SJSA1 (cell line): Measurements from ENCODE around the gene SLC11A1. TPM values are rescaled to one million over a fixed set of nuclear protein-coding genes. Genes with fewer than 3 reads are reported as not detected.
A peak's percentile ranks its signal among the peaks of the same experiment; 100 is the strongest.

Experiments
- DNase-seq, 2 experiments: peaks; one replicate each; pipeline ENCODE4 v3.0.0-alpha.2; 2015 to 2020; ENCODE audit warnings: low spot score in 2 of 2, low read depth in 1 of 2
- H3K27ac ChIP-seq: fragments of 250-450 bp; sonication (Bioruptor Pico); 2 replicates; pipeline ENCODE4 v1.5.1; 2020; ENCODE audit warnings: mild to moderate bottlenecking, moderate library complexity
- H3K27me3 ChIP-seq: fragments of 250-450 bp; sonication (Bioruptor Pico); replicated peaks from 2 replicates; pipeline ENCODE4 v1.5.1; 2020; ENCODE audit warnings: mild to moderate bottlenecking, moderate library complexity
- H3K36me3 ChIP-seq: fragments of 250-450 bp; sonication (Bioruptor Pico); 2 replicates; pipeline ENCODE4 v1.5.1; 2020; ENCODE audit warnings: mild to moderate bottlenecking
- H3K4me1 ChIP-seq: fragments of 250-450 bp; sonication (Bioruptor Pico); replicated peaks from 2 replicates; pipeline ENCODE4 v1.6.1; 2021; ENCODE audit warnings: mild to moderate bottlenecking
- H3K4me3 ChIP-seq: fragments of 250-450 bp; sonication (Bioruptor Pico); 2 replicates; pipeline ENCODE4 v1.5.1; 2020; ENCODE audit warnings: mild to moderate bottlenecking
- H3K9me3 ChIP-seq: fragments of 250-450 bp; sonication (Bioruptor Pico); replicated peaks from 2 replicates; pipeline ENCODE4 v1.5.1; 2020; ENCODE audit warnings: mild to moderate bottlenecking
- total RNA-seq: library from RNA; depleted of rRNA; stranded (reverse); fragments of >200 nt; shearing (Covaris generic); gene quantifications from 2 replicates; pipeline ENCODE4 v1.2.3, GENCODE V29; 2014

SLC11A1 gene
- total RNA-seq, 1 experiment from 2014 or later = 0.05 TPM

- H3K27me3 ChIP-seq = 0 out of 2 replicates have a peak, but pooled peaks cover 2% of the 10 kb centered on the region
- no peak overlapping the region for H3K27ac ChIP-seq
- H3K4me3 ChIP-seq = no peak overlapping the region
- peaks cover 9% of the 10 kb centered on the region for H3K9me3 ChIP-seq
- peaks cover 6% of the 10 kb centered on the region; the same call in 1 of the 2 replicates for H3K4me1 ChIP-seq
- H3K36me3 ChIP-seq = no peaks in the 10 kb centered on the region
- no peak for DNase-seq
Measured at GRCh38 chr2:218371983-218372350, 10.1 kb upstream of the SLC11A1 start.

- H3K27ac ChIP-seq = no peak overlapping the region
- no peaks in the 10 kb centered on the region for H3K9me3 ChIP-seq
- no peak for DNase-seq
- H3K4me1 ChIP-seq = no peaks in the 10 kb centered on the region
- no peaks in the 10 kb centered on the region for H3K36me3 ChIP-seq
- no peaks in the 10 kb centered on the region for H3K27me3 ChIP-seq
- no peak overlapping the region for H3K4me3 ChIP-seq
Measured at GRCh38 chr2:218374795-218375194, 7.3 kb upstream of the SLC11A1 start.

- Histone ChIP-seq H3K27me3 (no peaks in the 10 kb centered on the region), H3K4me3 (no peak overlapping the region), H3K4me1 (no peaks in the 10 kb centered on the region), H3K27ac (no peak overlapping the region), H3K9me3 (no peaks in the 10 kb centered on the region), H3K36me3 (no peaks in the 10 kb centered on the region)
- DNase-seq = no peak
Measured at GRCh38 chr2:218375212-218375611, 6.9 kb upstream of the SLC11A1 start.

- Histone ChIP-seq H3K27ac (no peak overlapping the region), H3K4me1 (no peaks in the 10 kb centered on the region), H3K4me3 (no peak overlapping the region), H3K27me3 (no peaks in the 10 kb centered on the region), H3K9me3 (no peaks in the 10 kb centered on the region), H3K36me3 (no peaks in the 10 kb centered on the region)
- DNase-seq = no peak
Measured at GRCh38 chr2:218378053-218378452, 4.0 kb upstream of the SLC11A1 start.

GRCh38 chr2:218382785-218383184 is 712 bp downstream of the SLC11A1 start:
- peaks cover 10% of the 10 kb centered on the region for H3K4me1 ChIP-seq
- no peaks in the 10 kb centered on the region for H3K36me3 ChIP-seq
- H3K27me3 ChIP-seq = no peaks in the 10 kb centered on the region
- no peak for DNase-seq
- H3K4me3 ChIP-seq = no peak overlapping the region
- H3K9me3 ChIP-seq = no peaks in the 10 kb centered on the region
- H3K27ac ChIP-seq = no peak overlapping the region

- DNase-seq = no peak
- Histone ChIP-seq H3K27ac (no peak overlapping the region), H3K9me3 (no peaks in the 10 kb centered on the region)
Measured at GRCh38 chr2:218383892-218384519, 1.9 kb downstream of the SLC11A1 start.

GRCh38 chr2:218384975-218385374 is 2.9 kb downstream of the SLC11A1 start:
- Histone ChIP-seq H3K27ac (no peak overlapping the region), H3K36me3 (no peaks in the 10 kb centered on the region), H3K4me3 (no peak overlapping the region), H3K4me1 (peaks cover 12% of the 10 kb centered on the region), H3K27me3 (no peaks in the 10 kb centered on the region), H3K9me3 (no peaks in the 10 kb centered on the region)
- DNase-seq = no peak

More at GRCh38 chr2:218383892-218384519, 1.9 kb downstream of the SLC11A1 start:
- Histone ChIP-seq H3K4me3 (no peak overlapping the region), H3K4me1 (peaks cover 12% of the 10 kb centered on the region), H3K36me3 (no peaks in the 10 kb centered on the region), H3K27me3 (no peaks in the 10 kb centered on the region)

- Histone ChIP-seq H3K36me3 (no peaks in the 10 kb centered on the region), H3K27ac (no peak overlapping the region), H3K4me3 (no peak overlapping the region), H3K9me3 (no peaks in the 10 kb centered on the region), H3K4me1 (peaks cover 12% of the 10 kb centered on the region), H3K27me3 (no peaks in the 10 kb centered on the region)
- no peak for DNase-seq
Measured at GRCh38 chr2:218386505-218387368, 4.7 kb downstream of the SLC11A1 start.

GRCh38 chr2:218387369-218388194 is 5.5 kb downstream of the SLC11A1 start:
- no peaks in the 10 kb centered on the region for H3K27me3 ChIP-seq
- peaks cover 12% of the 10 kb centered on the region for H3K4me1 ChIP-seq
- H3K9me3 ChIP-seq = no peaks in the 10 kb centered on the region
- H3K4me3 ChIP-seq = peak overlapping the region; percentile 23
- no peaks in the 10 kb centered on the region for H3K36me3 ChIP-seq
- peak in 1 of 2 experiments; percentile 45 for DNase-seq
- H3K27ac ChIP-seq = no peak overlapping the region

GRCh38 chr2:218389333-218390150 is 7.5 kb downstream of the SLC11A1 start:
- H3K4me1 ChIP-seq = peaks cover 12% of the 10 kb centered on the region
- H3K36me3 ChIP-seq = no peaks in the 10 kb centered on the region
- H3K4me3 ChIP-seq = no peak overlapping the region
- H3K27ac ChIP-seq = no peak overlapping the region
- no peaks in the 10 kb centered on the region for H3K9me3 ChIP-seq
- no peak for DNase-seq
- H3K27me3 ChIP-seq = no peaks in the 10 kb centered on the region

GRCh38 chr2:218391202-218391601 is 9.1 kb downstream of the SLC11A1 start:
- peaks cover 16% of the 10 kb centered on the region for H3K4me1 ChIP-seq
- H3K27me3 ChIP-seq = no peaks in the 10 kb centered on the region
- no peak overlapping the region for H3K4me3 ChIP-seq
- no peaks in the 10 kb centered on the region for H3K36me3 ChIP-seq
- no peak overlapping the region for H3K27ac ChIP-seq
- DNase-seq = no peak
- no peaks in the 10 kb centered on the region for H3K9me3 ChIP-seq

GRCh38 chr2:218392459-218392858 is 10.4 kb downstream of the SLC11A1 start:
- no peak overlapping the region for H3K4me3 ChIP-seq
- H3K4me1 ChIP-seq = peaks cover 20% of the 10 kb centered on the region
- H3K9me3 ChIP-seq = no peaks in the 10 kb centered on the region
- H3K36me3 ChIP-seq = no peaks in the 10 kb centered on the region
- no peaks in the 10 kb centered on the region for H3K27me3 ChIP-seq
- no peak overlapping the region for H3K27ac ChIP-seq
- DNase-seq = no peak

GRCh38 chr2:218392891-218393462 is 10.9 kb downstream of the SLC11A1 start:
- no peak for DNase-seq
- Histone ChIP-seq H3K27me3 (no peaks in the 10 kb centered on the region), H3K36me3 (no peaks in the 10 kb centered on the region), H3K9me3 (no peaks in the 10 kb centered on the region), H3K4me1 (peaks cover 15% of the 10 kb centered on the region), H3K4me3 (no peak overlapping the region), H3K27ac (no peak overlapping the region)
